ENCODE data around the gene DACH2.

Gene DACH2

DNA sequence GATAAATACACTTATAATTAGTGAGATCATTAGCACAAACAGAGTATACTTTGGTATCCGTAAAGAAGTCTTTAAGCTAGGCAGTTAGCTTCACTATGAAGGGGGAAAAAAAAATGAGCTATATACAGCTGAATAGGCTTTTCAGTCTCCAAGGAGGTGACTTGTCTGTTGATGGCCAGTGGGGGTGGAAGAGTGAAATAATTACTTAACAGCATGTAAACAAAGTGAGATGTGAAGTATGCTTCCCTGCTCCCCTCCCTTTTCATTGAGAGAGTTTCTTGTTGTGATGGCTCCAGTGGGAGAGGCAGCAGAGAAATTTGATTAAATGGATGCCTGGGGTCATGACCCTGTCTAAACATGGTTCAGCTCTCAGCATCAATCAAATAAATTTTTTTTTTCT is 180.9 kb downstream of the DACH2 start:
- no peak for DNase-seq

DNA sequence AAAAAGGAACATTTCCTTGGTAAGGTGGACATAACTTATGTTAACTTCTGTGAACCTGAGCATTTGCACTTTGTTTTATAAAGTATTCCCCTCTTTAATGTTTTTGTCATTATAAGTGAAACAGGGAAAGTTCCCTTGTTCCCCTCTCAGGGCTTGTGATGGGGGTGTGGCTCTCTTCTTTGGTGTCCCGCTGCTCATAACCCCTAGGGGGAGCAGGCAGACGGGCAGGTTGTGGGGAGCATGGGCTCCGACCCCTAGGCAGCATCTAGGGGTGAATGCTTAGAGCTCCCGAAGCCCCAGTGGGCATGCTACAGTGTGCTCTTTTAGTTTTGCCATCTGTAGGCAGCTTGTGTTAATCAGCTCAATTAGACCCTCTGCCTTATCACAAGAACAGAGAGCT is 200.4 kb downstream of the DACH2 start:
- DNase-seq, result no peak

- DNase-seq, result no peak
Observed at GRCh38 chrX:86349115-86349514, 200.9 kb downstream of the DACH2 start.

- no peak for DNase-seq
Observed at GRCh38 chrX:86369847-86370630, 221.8 kb downstream of the DACH2 start.

- DNase-seq, result no peak
Observed at GRCh38 chrX:86370927-86371326, 222.7 kb downstream of the DACH2 start.

GRCh38 chrX:86379209-86379608 is 231.0 kb downstream of the DACH2 start:
- DNase-seq, result no peak

- no peak for DNase-seq
Observed at GRCh38 chrX:86383681-86384540, 235.7 kb downstream of the DACH2 start.

DNA sequence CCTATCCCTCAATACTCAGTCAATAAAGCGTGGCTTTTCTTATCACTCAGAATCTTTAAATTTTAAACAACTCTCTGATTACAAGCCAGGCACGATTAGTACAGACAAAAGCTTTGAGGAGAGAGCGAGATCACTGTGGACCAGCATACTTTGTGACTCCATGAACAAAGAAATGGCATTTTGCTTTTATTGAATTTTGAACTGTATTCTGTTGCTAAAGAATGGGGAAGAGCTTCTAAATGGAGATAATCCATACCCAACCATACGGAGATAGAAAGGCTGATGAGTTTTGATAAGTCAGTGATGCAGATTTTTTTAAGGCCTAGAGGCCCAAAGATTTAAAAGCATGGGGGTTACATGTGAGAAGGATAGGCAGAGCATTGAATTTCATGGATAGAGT is 259.1 kb downstream of the DACH2 start:
- no peak for DNase-seq

DNA sequence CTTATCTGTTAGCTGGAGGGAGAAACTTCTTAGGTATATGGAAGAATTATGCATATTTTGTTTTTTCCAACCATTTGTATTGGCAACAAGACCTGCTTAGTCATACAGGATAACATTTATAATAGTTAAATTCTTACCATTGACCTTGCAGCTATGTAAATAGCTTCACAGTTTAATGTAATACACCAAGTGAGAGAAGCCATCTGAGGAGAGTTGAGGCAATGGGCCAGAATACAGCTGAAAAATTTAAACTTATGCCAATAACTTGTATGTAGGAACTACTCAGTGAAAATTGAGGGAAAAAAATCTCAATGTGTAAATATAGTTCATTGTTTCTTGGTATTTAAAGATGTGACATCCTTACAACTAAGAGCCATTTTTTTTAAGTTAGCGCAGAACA is 273.5 kb downstream of the DACH2 start:
- no peak for DNase-seq

- DNase-seq, result no peak
Observed at GRCh38 chrX:86436116-86436515, 287.9 kb downstream of the DACH2 start.

- no peak for DNase-seq
Observed at GRCh38 chrX:86455495-86455894, 307.2 kb downstream of the DACH2 start.

GRCh38 chrX:86460760-86461159 is 312.5 kb downstream of the DACH2 start:
- no peak for DNase-seq

DNA sequence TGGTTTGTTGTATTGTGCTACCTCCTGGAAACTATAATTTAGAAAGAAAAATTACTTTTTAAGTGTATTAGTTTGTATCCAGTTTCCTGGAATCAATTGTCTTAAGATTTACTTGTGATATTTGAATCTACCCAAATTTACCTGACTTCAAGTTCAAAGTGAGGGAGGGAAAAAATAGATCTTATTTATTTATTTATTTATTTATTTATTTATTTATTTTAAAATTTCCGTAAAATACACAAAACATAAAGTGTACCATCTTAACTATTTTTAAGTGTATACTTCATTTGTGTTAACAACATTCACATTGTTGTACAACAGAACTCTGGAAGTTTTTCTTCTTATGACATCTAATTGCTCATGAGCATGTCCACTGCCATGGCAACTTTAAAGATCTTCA is 356.0 kb downstream of the DACH2 start:
- DNase-seq, result no peak

- DNase-seq, result no peak
Observed at GRCh38 chrX:86507331-86507730, 359.1 kb downstream of the DACH2 start.

DNA sequence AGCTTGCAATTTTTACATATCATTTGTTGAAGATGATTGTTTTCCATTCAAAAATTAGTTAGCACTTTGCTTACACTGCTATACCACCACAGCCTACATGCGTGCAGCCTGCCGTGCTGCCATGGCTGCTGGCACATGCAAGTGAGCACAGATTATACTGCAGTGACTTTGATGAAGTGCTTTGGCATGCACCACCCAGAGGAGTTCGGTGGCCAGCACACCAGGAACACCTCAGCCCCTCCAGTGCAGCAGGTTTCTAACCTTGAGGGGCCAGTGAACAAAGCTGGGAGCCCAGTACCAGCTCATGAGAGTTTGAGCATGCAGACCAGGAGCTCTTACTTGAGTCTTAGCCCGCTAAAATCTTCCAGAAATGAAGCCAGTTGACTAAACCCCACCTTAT is 431.5 kb downstream of the DACH2 start:
- no peak for DNase-seq

DNA sequence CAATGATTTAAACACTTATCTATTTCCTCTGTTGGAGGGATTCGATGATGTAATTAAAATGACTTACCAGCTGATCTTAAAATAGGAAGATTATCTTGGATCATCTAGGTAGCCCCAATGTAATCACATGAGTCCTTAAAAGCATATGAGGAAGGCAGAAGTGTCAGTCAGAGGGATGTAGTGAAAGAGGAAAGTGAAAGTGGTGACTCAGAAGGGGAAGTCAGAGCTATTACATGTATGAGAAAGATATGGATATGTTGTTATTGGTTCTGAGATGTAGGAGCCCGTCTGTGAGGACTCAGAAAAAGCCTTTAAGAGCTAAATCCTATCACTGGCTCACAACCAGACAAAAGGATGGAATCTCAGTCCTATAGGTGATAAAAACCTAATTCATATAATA is 456.4 kb downstream of the DACH2 start:
- peak; percentile 37 for DNase-seq

GRCh38 chrX:86696951-86697350 is 548.7 kb downstream of the DACH2 start:
- DNase-seq, result no peak

DNA sequence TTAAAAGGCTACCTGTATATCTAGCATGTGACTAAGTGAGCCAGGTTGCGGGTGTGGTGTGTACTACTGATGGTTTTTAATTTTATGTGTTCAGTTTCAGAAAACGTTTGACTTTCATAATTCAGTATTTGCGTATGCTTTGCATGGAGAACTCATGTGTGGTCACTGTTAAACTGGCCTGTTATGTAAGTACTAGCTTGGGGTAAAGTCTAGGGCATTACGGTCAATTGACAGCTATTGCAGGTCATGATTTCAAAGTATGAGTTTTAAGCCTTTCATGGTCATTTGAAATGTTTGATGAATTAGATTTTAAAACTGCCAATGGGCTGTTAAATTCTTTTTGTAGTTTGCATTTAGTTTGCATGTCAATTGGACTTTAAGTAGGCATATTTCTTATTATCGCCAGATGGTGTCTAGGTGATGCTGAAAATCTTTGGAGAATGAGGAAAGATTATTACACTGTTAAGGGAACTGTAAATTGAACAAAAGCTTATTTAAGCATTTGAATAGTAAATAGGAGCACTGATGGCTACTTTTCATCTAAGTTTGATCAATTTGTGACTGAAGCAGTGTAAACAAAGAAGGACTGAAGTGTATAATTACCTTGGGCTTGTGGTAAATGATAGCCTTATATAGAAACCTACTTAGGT is 563.4 kb downstream of the DACH2 start:
- DNase-seq, result no peak

- no peak for DNase-seq
Observed at GRCh38 chrX:86714441-86714840, 566.2 kb downstream of the DACH2 start.

GRCh38 chrX:86724277-86724676 is 576.0 kb downstream of the DACH2 start:
- no peak for DNase-seq

DNA sequence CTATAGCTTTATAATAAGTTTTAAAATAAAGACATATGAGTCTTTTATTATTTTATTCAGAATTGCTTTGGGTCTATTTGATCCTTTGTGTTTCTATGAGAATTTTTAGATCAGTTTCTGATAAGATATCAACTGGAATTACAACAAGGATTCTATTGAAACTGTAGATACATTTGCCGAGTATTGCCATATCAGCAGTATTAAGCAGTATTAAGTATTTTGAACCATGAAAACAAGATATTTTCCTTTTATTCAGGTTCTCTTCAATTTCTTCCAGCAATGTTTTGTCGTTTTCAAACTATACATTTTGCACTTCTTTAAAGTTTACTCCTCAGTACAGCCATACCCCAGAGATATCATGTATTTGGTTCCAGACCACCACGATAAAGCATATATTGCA is 598.8 kb downstream of the DACH2 start:
- no peak for DNase-seq

GRCh38 chrX:86805241-86805640 is 657.0 kb downstream of the DACH2 start:
- no peak for DNase-seq

DNA sequence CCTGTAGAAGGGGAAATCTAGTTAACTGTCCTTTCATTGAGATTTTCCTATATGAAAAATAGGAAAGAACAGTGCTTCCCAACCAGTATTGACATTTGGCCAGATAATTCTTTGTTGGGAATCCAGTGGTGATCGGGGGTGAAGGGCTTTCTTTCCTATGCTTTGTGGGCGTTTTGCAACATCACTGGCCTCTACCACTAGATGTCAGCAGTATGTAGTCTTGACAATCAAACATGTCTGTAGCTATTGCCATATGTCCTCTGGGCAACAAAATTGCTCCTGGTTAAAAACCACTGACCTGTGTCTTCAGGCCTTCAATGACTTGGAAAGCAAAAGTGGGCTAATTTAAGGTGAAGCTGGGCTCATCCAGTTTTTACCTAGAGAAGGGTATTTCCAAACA is 658.5 kb downstream of the DACH2 start:
- DNase-seq, result no peak

DNA sequence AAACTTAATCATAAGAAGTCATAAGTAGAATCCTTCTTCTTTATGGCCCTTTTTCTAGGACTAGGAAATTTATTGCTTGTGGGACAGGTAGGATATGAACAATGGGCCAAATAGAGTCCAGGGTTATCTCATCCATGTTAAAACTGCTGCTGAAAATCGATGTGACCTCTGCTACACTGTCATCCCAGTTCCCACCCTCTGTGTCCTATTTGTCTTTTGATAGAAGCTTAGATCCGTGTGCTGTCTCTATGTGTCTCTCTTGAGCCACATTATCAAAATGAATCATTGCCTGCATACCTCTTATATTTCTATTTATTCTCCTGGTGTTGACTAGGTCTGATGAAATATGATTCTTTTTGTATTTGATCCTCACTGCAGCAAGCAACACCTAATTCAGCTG is 661.4 kb downstream of the DACH2 start:
- no peak for DNase-seq

All from inflammatory macrophage treated with lipopolysaccharide for 4 hours (primary cell).